Lung microvascular endothelial cell (primary cell): Measurements from ENCODE around the gene SMPD4. TPM values are rescaled to one million over a fixed set of nuclear protein-coding genes. Genes with fewer than 3 reads are reported as not detected.
"Not testable (repeated sequence)": the region's sequence is repeated elsewhere in the genome, so short reads cannot be mapped to it uniquely, and the experiment has no call there.

Source experiments
- DNase-seq, 2 donors: peaks; one replicate each; pipeline versions ENCODE4 v3.0.0 to v3.0.0-alpha.2; 2010; ENCODE audit warnings: low read depth in 2 of 2
- total RNA-seq: library from RNA; depleted of rRNA; stranded (reverse); fragments of >200 nt; gene quantifications from 2 replicates; pipeline ENCODE4 v1.2.1, GENCODE V29; 2014

SMPD4 gene
- total RNA-seq, 1 donor from 2014 or later = 10.1 TPM

- not testable (repeated sequence) for DNase-seq
These were observed 6.7 kb upstream of the SMPD4 start for GRCh38 chr2:130187859-130188792.

- DNase-seq = no peak
These were observed 5.9 kb upstream of the SMPD4 start for GRCh38 chr2:130187268-130187667.

GRCh38 chr2:130186391-130186790 is 5.0 kb upstream of the SMPD4 start:
- DNase-seq = no peak

- no peak for DNase-seq
These were observed 4.5 kb upstream of the SMPD4 start for GRCh38 chr2:130185896-130186295.

- DNase-seq = no peak
These were observed 4.0 kb upstream of the SMPD4 start for GRCh38 chr2:130185436-130185835.

GRCh38 chr2:130183512-130184373 is 2.3 kb upstream of the SMPD4 start:
- peak in 1 of 2 donors; percentile 17 for DNase-seq

- DNase-seq = peak; percentile 44 to 66
These were observed 1.6 kb upstream of the SMPD4 start for GRCh38 chr2:130182826-130183511.

GRCh38 chr2:130181880-130182682 is 679 bp upstream of the SMPD4 start, which contains the start of gene MZT2B:
Gene MZT2B (plus strand): TSS chr2:130182262. CDS start chr2:130182283, 21 bp downstream.
- peak; percentile 85 to 92 for DNase-seq

- DNase-seq = not testable (repeated sequence)
These were observed 738 bp downstream of the SMPD4 start for GRCh38 chr2:130180404-130181324.

GRCh38 chr2:130174866-130175265 is 6.5 kb downstream of the SMPD4 start:
- DNase-seq = not testable (repeated sequence)

- no peak for DNase-seq
These were observed 11.5 kb downstream of the SMPD4 start for GRCh38 chr2:130169896-130170295.

- peak in 1 of 2 donors; percentile 28 for DNase-seq
These were observed 12.2 kb downstream of the SMPD4 start for GRCh38 chr2:130169163-130169562.

GRCh38 chr2:130166611-130167010 is 14.8 kb downstream of the SMPD4 start:
- DNase-seq = not testable (repeated sequence)

- DNase-seq = no peak
These were observed 15.9 kb downstream of the SMPD4 start for GRCh38 chr2:130165293-130166016.

- no peak for DNase-seq
These were observed 18.4 kb downstream of the SMPD4 start for GRCh38 chr2:130162968-130163367.

GRCh38 chr2:130162486-130162885 is 18.9 kb downstream of the SMPD4 start:
- DNase-seq = not testable (repeated sequence)

- DNase-seq = not testable (repeated sequence)
These were observed 20.3 kb downstream of the SMPD4 start for GRCh38 chr2:130160838-130161705.

- no peak for DNase-seq
These were observed 21.3 kb downstream of the SMPD4 start for GRCh38 chr2:130160131-130160530.
